Hepatocyte (in vitro differentiated cells): ENCODE results near the gene FGF5. TPM values are rescaled to one million over a fixed set of nuclear protein-coding genes. Genes with fewer than 3 reads are reported as not detected.
A peak's percentile ranks its signal among the peaks of the same experiment; 100 is the strongest.

Source experiments
- DNase-seq: peaks from one replicate; pipeline ENCODE4 v3.0.0-alpha.2; 2016; ENCODE audit warnings: low spot score
- H2AFZ ChIP-seq: fragments of 200-600 bp; sonication (generic); 2 replicates; pipeline ENCODE4 v1.6.0; 2016; ENCODE audit warnings: antibody characterized with exemption, mild to moderate bottlenecking
- H3K27ac ChIP-seq: fragments of 200-600 bp; sonication (generic); 2 replicates; pipeline ENCODE4 v1.5.1; 2016; ENCODE audit warnings: mild to moderate bottlenecking
- H3K27me3 ChIP-seq: fragments of 200-600 bp; sonication (generic); 2 replicates; pipeline ENCODE4 v1.6.1; 2016
- H3K36me3 ChIP-seq: fragments of 200-600 bp; sonication (generic); replicated peaks from 2 replicates; pipeline ENCODE4 v1.5.1; 2016; ENCODE audit warnings: low read depth; ENCODE audit not compliant: insufficient read depth
- H3K4me1 ChIP-seq: fragments of 200-600 bp; sonication (generic); 2 replicates; pipeline ENCODE4 v1.5.1; 2016; ENCODE audit warnings: mild to moderate bottlenecking, moderate library complexity; ENCODE audit not compliant: insufficient read depth
- H3K4me2 ChIP-seq: fragments of 200-600 bp; sonication (generic); 2 replicates; pipeline ENCODE4 v1.6.0; 2016
- H3K4me3 ChIP-seq: fragments of 200-600 bp; sonication (generic); 2 replicates; pipeline ENCODE4 v1.5.1; 2016; ENCODE audit warnings: mild to moderate bottlenecking
- H3K79me2 ChIP-seq: fragments of 200-600 bp; sonication (generic); 2 replicates; pipeline ENCODE4 v1.6.0; 2017; ENCODE audit warnings: mild to moderate bottlenecking
- H3K9me2 ChIP-seq: fragments of 200-600 bp; sonication (generic); replicated peaks from 2 replicates; pipeline ENCODE4 v1.6.0; 2017; ENCODE audit warnings: mild to moderate bottlenecking; ENCODE audit not compliant: insufficient read depth
- H3K9me3 ChIP-seq: fragments of 200-600 bp; sonication (generic); 2 replicates; pipeline ENCODE4 v1.5.1; 2016; ENCODE audit warnings: low read depth, mild to moderate bottlenecking
- H4K20me1 ChIP-seq: fragments of 200-600 bp; sonication (generic); 2 replicates; pipeline ENCODE4 v1.6.0; 2016; ENCODE audit warnings: mild to moderate bottlenecking; ENCODE audit not compliant: insufficient read depth, poor library complexity, severe bottlenecking
- CTCF ChIP-seq: fragments of 200-600 bp; sonication (generic); IDR thresholded peaks from 2 replicates; pipeline ENCODE4 v1.5.1; 2016; ENCODE audit warnings: antibody characterized with exemption, mild to moderate bottlenecking; ENCODE audit not compliant: poor library complexity
- EZH2 ChIP-seq: fragments of 200-600 bp; sonication (generic); IDR thresholded peaks from 2 replicates; pipeline ENCODE4 v1.6.1; 2016; ENCODE audit warnings: antibody characterized with exemption, mild to moderate bottlenecking, borderline replicate concordance
- EZH2phosphoT487 ChIP-seq: fragments of 200-600 bp; sonication (generic); IDR thresholded peaks from one replicate; pipeline ENCODE4 v1.6.1; 2018; ENCODE audit warnings: antibody characterized with exemption, mild to moderate bottlenecking, low read depth, moderate library complexity; ENCODE audit not compliant: unreplicated experiment, severe bottlenecking
- WGBS: methylation state at CpG from one replicate; pipeline ENCODE4 v1.1.6; 2016; ENCODE audit warnings: low lambda C conversion rate; ENCODE audit errors: missing lambda C conversion rate; 5-methylcytosine and 5-hydroxymethylcytosine counted together
- polyA plus RNA-seq: library from polyadenylated mRNA; unstranded; fragments of >200 nt; fragmentation: Nextera tagmentation; extraction: Ambion mirVana; gene quantifications from 2 replicates; pipeline ENCODE4 v1.2.1, GENCODE V29; 2016
- total RNA-seq: library from RNA; depleted of rRNA; stranded (reverse); fragments of >200 nt; gene quantifications from 2 replicates; pipeline ENCODE4 v1.2.3, GENCODE V29; 2014

Gene FGF5
- total and polyA plus RNA-seq, 2 experiments from 2014 or later = 0.42 TPM; not detected in 1

DNA sequence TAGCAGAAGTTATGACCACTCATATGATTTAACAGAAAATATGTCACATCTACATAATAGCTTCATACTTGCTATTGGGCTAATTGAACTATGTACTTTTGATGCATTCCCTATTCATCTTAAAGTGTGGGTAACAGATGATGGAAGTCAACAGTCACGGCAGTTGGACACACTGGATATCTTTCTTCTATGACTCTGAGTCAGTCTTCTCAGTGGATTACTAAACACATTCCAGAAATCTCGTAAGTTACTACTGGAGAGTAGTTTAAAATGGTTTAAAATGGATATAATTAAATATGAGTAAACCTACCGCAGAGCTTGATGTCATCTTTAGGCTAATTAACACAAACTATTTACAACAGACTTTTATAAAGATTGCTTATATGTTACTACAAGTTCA, 39.0 kb downstream of the FGF5 start:
- Histone ChIP-seq H4K20me1 (no peaks in the 10 kb centered on the region), H3K4me1 (no peaks in the 10 kb centered on the region), H3K4me2 (no peak overlapping the region), H2AFZ (no peak overlapping the region), H3K9me2 (no peaks in the 10 kb centered on the region), H3K27me3 (peaks cover 5% of the 10 kb centered on the region), H3K9me3 (no peaks in the 10 kb centered on the region), H3K79me2 (no peaks in the 10 kb centered on the region), H3K4me3 (no peak overlapping the region), H3K36me3 (no peaks in the 10 kb centered on the region), H3K27ac (no peak overlapping the region)
- TF ChIP-seq EZH2 (no peak), CTCF (no peak), EZH2phosphoT487 (no peak)
- 65% methylated on average over 3 of the region's 3 CpGs for WGBS
- no peak for DNase-seq

- no peaks in the 10 kb centered on the region for H4K20me1 ChIP-seq
- H3K79me2 ChIP-seq = no peaks in the 10 kb centered on the region
- H3K4me2 ChIP-seq = no peak overlapping the region
- no peaks in the 10 kb centered on the region for H3K36me3 ChIP-seq
- H3K27ac ChIP-seq = no peak overlapping the region
- H3K4me1 ChIP-seq = no peaks in the 10 kb centered on the region
- 88% methylated on average over 2 of the region's 2 CpGs for WGBS
- peaks cover 5% of the 10 kb centered on the region for H3K27me3 ChIP-seq
- TF ChIP-seq EZH2phosphoT487 (no peak), EZH2 (no peak), CTCF (no peak)
- H3K4me3 ChIP-seq = no peak overlapping the region
- H3K9me2 ChIP-seq = no peaks in the 10 kb centered on the region
- DNase-seq = no peak
- H2AFZ ChIP-seq = no peak overlapping the region
- no peaks in the 10 kb centered on the region for H3K9me3 ChIP-seq
Measured at GRCh38 chr4:80306260-80306659, 39.8 kb downstream of the FGF5 start.

- H3K4me2 ChIP-seq = no peak overlapping the region
Measured at GRCh38 chr4:80307183-80307735, 40.8 kb downstream of the FGF5 start.

More at GRCh38 chr4:80307183-80307735, 40.8 kb downstream of the FGF5 start:
- Histone ChIP-seq H3K9me2 (no peaks in the 10 kb centered on the region), H2AFZ (no peak overlapping the region), H4K20me1 (no peaks in the 10 kb centered on the region), H3K4me3 (no peak overlapping the region), H3K79me2 (no peaks in the 10 kb centered on the region), H3K27ac (no peak overlapping the region), H3K4me1 (no peaks in the 10 kb centered on the region), H3K27me3 (peaks cover 5% of the 10 kb centered on the region), H3K9me3 (no peaks in the 10 kb centered on the region), H3K36me3 (no peaks in the 10 kb centered on the region)
- no peak for TF ChIP-seq EZH2
- TF ChIP-seq EZH2phosphoT487 = no peak
- TF ChIP-seq CTCF = no peak
- 35% methylated on average over 1 of the region's 1 CpG for WGBS
- DNase-seq = peak; percentile 13
